Smooth muscle cell (in vitro differentiated cells): ENCODE results near the gene DTX2. TPM values are rescaled to one million over a fixed set of nuclear protein-coding genes. Genes with fewer than 3 reads are reported as not detected.
"Not testable (repeated sequence)": the region's sequence is repeated elsewhere in the genome, so short reads cannot be mapped to it uniquely, and the experiment has no call there.

Experiments
- DNase-seq: peaks from one replicate; lab custom pipeline; 2025; ENCODE audit not compliant: unreplicated experiment; lab: John Stamatoyannopoulos, UW
- H2AFZ ChIP-seq: fragments of 200-600 bp; sonication (generic); 2 replicates; pipeline ENCODE4 v1.6.0; 2016; ENCODE audit warnings: antibody characterized with exemption, low read depth, mild to moderate bottlenecking
- H3F3A ChIP-seq: fragments of 200-600 bp; sonication (generic); 2 replicates; pipeline ENCODE4 v1.6.0; 2017; ENCODE audit warnings: antibody characterized with exemption, low read depth
- H3K27ac ChIP-seq: fragments of 200-600 bp; sonication (generic); 2 replicates; pipeline ENCODE4 v1.5.1; 2016; ENCODE audit warnings: low read depth, mild to moderate bottlenecking
- H3K27me3 ChIP-seq: fragments of 200-600 bp; sonication (generic); 2 replicates; pipeline ENCODE4 v1.6.1; 2016; ENCODE audit warnings: low read depth, mild to moderate bottlenecking
- H3K36me3 ChIP-seq: fragments of 200-600 bp; sonication (generic); 2 replicates; pipeline ENCODE4 v1.5.1; 2016; ENCODE audit warnings: low read depth
- H3K4me1 ChIP-seq: fragments of 200-600 bp; sonication (generic); 2 replicates; pipeline ENCODE4 v1.5.1; 2016; ENCODE audit warnings: low read depth
- H3K4me2 ChIP-seq: fragments of 200-600 bp; sonication (generic); 2 replicates; pipeline ENCODE4 v1.6.0; 2016; ENCODE audit warnings: mild to moderate bottlenecking
- H3K4me3 ChIP-seq: fragments of 200-600 bp; sonication (generic); 2 replicates; pipeline ENCODE4 v1.5.1; 2016; ENCODE audit warnings: mild to moderate bottlenecking
- H3K79me2 ChIP-seq: fragments of 200-600 bp; sonication (generic); 2 replicates; pipeline ENCODE4 v1.6.0; 2016; ENCODE audit warnings: low read depth, mild to moderate bottlenecking
- H3K9ac ChIP-seq: fragments of 200-600 bp; sonication (generic); 2 replicates; pipeline ENCODE4 v1.6.0; 2016; ENCODE audit warnings: low read depth
- H3K9me3 ChIP-seq: fragments of 200-600 bp; sonication (generic); replicated peaks from 2 replicates; pipeline ENCODE4 v1.5.1; 2016; ENCODE audit warnings: low read depth
- H4K20me1 ChIP-seq: fragments of 200-600 bp; sonication (generic); 2 replicates; pipeline ENCODE4 v1.6.0; 2016; ENCODE audit warnings: low read depth
- WGBS: methylation state at CpG from one replicate; pipeline ENCODE4 v1.1.7; 2016; ENCODE audit warnings: low lambda C conversion rate; 5-methylcytosine and 5-hydroxymethylcytosine counted together
- polyA plus RNA-seq: library from polyadenylated mRNA; unstranded; fragments of >200 nt; fragmentation: Nextera tagmentation; extraction: Ambion mirVana; gene quantifications from 2 replicates; pipeline ENCODE4 v1.2.1, GENCODE V29; 2016
- total RNA-seq: library from RNA; depleted of rRNA; stranded (reverse); fragments of >200 nt; gene quantifications from 2 replicates; pipeline ENCODE4 v1.2.3, GENCODE V29; 2014
- TF ChIP-seq, protein P1 (sequence below): fragments of 200-600 bp; sonication (generic); IDR thresholded peaks from 2 replicates; pipeline ENCODE4 v1.5.1; 2017; ENCODE audit warnings: borderline replicate concordance, mild to moderate bottlenecking, antibody characterized with exemption; ENCODE audit not compliant: insufficient read depth, poor library complexity, severe bottlenecking

The DTX2 gene
- total and polyA plus RNA-seq, 2 experiments from 2014 or later: 9.8 to 12.5 TPM

GRCh38 chr7:76513817-76514799 is 52.6 kb downstream of the DTX2 start:
- Histone ChIP-seq H3K9me3 (no peaks in the 10 kb centered on the region), H3K4me2 (no peak overlapping the region), H3K79me2 (no peaks in the 10 kb centered on the region), H3K9ac (no peak overlapping the region), H3K4me3 (no peak overlapping the region), H3K4me1 (peaks cover 9% of the 10 kb centered on the region), H3F3A (no peaks in the 10 kb centered on the region), H4K20me1 (no peaks in the 10 kb centered on the region), H3K27ac (no peak overlapping the region), H3K27me3 (no peaks in the 10 kb centered on the region), H3K36me3 (no peaks in the 10 kb centered on the region), H2AFZ (no peak overlapping the region)
- TF ChIP-seq, protein P1, sequence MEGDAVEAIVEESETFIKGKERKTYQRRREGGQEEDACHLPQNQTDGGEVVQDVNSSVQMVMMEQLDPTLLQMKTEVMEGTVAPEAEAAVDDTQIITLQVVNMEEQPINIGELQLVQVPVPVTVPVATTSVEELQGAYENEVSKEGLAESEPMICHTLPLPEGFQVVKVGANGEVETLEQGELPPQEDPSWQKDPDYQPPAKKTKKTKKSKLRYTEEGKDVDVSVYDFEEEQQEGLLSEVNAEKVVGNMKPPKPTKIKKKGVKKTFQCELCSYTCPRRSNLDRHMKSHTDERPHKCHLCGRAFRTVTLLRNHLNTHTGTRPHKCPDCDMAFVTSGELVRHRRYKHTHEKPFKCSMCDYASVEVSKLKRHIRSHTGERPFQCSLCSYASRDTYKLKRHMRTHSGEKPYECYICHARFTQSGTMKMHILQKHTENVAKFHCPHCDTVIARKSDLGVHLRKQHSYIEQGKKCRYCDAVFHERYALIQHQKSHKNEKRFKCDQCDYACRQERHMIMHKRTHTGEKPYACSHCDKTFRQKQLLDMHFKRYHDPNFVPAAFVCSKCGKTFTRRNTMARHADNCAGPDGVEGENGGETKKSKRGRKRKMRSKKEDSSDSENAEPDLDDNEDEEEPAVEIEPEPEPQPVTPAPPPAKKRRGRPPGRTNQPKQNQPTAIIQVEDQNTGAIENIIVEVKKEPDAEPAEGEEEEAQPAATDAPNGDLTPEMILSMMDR: no peak
- DNase-seq: no peak
- 94% methylated on average over 27 of the region's 29 CpGs for WGBS

GRCh38 chr7:76514926-76515771 is 53.6 kb downstream of the DTX2 start:
- Histone ChIP-seq H3K9me3 (no peaks in the 10 kb centered on the region), H3K27ac (no peak overlapping the region), H3K4me2 (no peak overlapping the region), H3K4me1 (peaks cover 5% of the 10 kb centered on the region), H3F3A (no peaks in the 10 kb centered on the region), H3K27me3 (no peaks in the 10 kb centered on the region), H3K79me2 (no peaks in the 10 kb centered on the region), H3K4me3 (no peak overlapping the region), H2AFZ (no peak overlapping the region), H3K36me3 (no peaks in the 10 kb centered on the region), H3K9ac (no peak overlapping the region), H4K20me1 (no peaks in the 10 kb centered on the region)
- WGBS: 86% methylated on average over 8 of the region's 16 CpGs
- no peak for DNase-seq
- TF ChIP-seq, protein P1: no peak

- H3K79me2 ChIP-seq: no peaks in the 10 kb centered on the region
- H3K27ac ChIP-seq: no peak overlapping the region
- no peaks in the 10 kb centered on the region for H4K20me1 ChIP-seq
- no peaks in the 10 kb centered on the region for H3F3A ChIP-seq
- H3K9ac ChIP-seq: no peak overlapping the region
- H3K4me3 ChIP-seq: no peak overlapping the region
- no peaks in the 10 kb centered on the region for H3K27me3 ChIP-seq
- TF ChIP-seq, protein P1: no peak
- no peak overlapping the region for H3K4me2 ChIP-seq
- no peak for DNase-seq
- no peaks in the 10 kb centered on the region for H3K4me1 ChIP-seq
- WGBS: no CpG with 5 or more reads among the region's 32 CpGs
- no peaks in the 10 kb centered on the region for H3K36me3 ChIP-seq
- H2AFZ ChIP-seq: no peak overlapping the region
- H3K9me3 ChIP-seq: no peaks in the 10 kb centered on the region
Observed at GRCh38 chr7:76515999-76516443, 54.5 kb downstream of the DTX2 start.

DNA sequence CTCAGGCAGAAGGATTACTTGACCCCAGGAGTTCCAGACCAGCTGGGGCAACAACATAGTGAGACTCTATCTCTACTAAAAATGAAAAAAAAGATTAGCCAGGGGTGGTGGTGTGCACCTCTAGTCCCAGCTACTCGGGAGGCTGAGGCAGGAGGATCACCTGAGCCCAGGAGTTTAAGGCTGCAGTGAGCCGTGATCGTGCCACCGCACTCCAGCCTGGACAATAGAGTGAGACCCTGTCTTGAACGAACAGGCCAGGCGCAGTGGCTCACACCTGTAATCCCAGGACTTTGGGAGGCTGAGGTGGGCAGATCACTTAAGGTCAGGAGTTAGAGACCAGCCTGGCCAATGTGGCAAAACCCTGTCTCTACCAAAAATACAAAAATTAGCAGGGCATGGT is 55.4 kb downstream of the DTX2 start:
- WGBS: no CpG with 5 or more reads among the region's 6 CpGs
- H3K9ac ChIP-seq, DNase-seq: not testable (repeated sequence)

DNA sequence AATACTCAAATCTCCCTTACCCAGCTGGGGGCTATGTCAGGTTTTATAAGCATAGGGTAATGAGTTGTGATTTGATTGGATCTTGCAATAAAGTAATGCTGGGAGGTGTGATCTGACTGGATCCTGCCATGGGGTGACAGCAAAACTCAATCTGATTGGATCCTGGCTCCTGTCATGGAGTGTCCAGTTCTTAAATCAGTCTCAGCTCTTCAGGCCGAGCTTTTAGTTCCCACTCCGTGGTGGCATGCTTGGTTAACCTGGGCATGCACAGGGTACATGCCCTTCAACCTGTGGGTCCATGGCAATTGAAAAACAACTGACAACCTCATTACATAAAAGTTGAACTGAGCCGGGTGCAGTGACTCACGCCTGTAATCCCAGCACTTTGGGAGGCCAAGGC is 64.7 kb downstream of the DTX2 start:
- H3K27ac ChIP-seq, H3K79me2 ChIP-seq, H3K36me3 ChIP-seq, H3K4me2 ChIP-seq, H3K27me3 ChIP-seq, H4K20me1 ChIP-seq, H3F3A ChIP-seq, DNase-seq, H3K4me3 ChIP-seq, H3K9me3 ChIP-seq, H2AFZ ChIP-seq, H3K4me1 ChIP-seq, H3K9ac ChIP-seq: not testable (repeated sequence)
- whole genome bisulfite sequencing: no CpG with 5 or more reads among the region's 4 CpGs

More for the DNA sequence above, 55.4 kb downstream of the DTX2 start:
- H3K36me3 ChIP-seq, H3K9me3 ChIP-seq, H3K79me2 ChIP-seq, H3K4me3 ChIP-seq, H4K20me1 ChIP-seq, H3K4me2 ChIP-seq, H2AFZ ChIP-seq, H3K27me3 ChIP-seq, H3F3A ChIP-seq, H3K4me1 ChIP-seq, H3K27ac ChIP-seq: not testable (repeated sequence)

GRCh38 chr7:76531643-76532042 is 70.1 kb downstream of the DTX2 start:
- not testable (repeated sequence) for H3K4me2 ChIP-seq, H3K9me3 ChIP-seq, H3K4me3 ChIP-seq, H3F3A ChIP-seq, DNase-seq, H3K4me1 ChIP-seq, H3K79me2 ChIP-seq, H3K36me3 ChIP-seq, H2AFZ ChIP-seq, H3K27ac ChIP-seq, H4K20me1 ChIP-seq, H3K27me3 ChIP-seq, H3K9ac ChIP-seq
- WGBS: 88% methylated on average over 1 of the region's 2 CpGs
